A673 (cell line): ENCODE results near the gene SVIL. TPM values are rescaled to one million over a fixed set of nuclear protein-coding genes. Genes with fewer than 3 reads are reported as not detected.
"Not testable (repeated sequence)": the region's sequence is repeated elsewhere in the genome, so short reads cannot be mapped to it uniquely, and the experiment has no call there.

ENCODE experiments used
- BruUV-seq: library from RNA; stranded (reverse); fragments of 400-500 nt; replicated peaks from 2 replicates; lab custom pipeline; 2021; lab: Mats Ljungman, UMichigan
- CTCF ChIA-PET: fragments of 300-600 bp; sonication (Branson Sonifier 250); formaldehyde crosslinking; loops from one replicate; lab custom pipeline; 2022; ENCODE audit warnings: antibody characterized with exemption; lab: Charles Lee
- POLR2A ChIA-PET: fragments of 300-600 bp; sonication (Branson Sonifier 250); formaldehyde crosslinking; loops from one replicate; lab custom pipeline; 2022; ENCODE audit warnings: antibody characterized with exemption; ENCODE audit not compliant: low non-redundant PET; lab: Charles Lee
- DNase-seq: peaks from one replicate; pipeline ENCODE4 v3.0.0-alpha.2; 2015; ENCODE audit warnings: low spot score
- H3K27ac ChIP-seq: fragments of 200-600 bp; sonication (generic); 2 replicates; pipeline ENCODE4 v1.5.1; 2016; ENCODE audit warnings: mixed run types, low read depth, mild to moderate bottlenecking, mixed read lengths, antibody characterized with exemption, low read length; ENCODE audit not compliant: poor library complexity, severe bottlenecking
- H3K27me3 ChIP-seq: fragments of 200-600 bp; sonication (generic); replicated peaks from 2 replicates; pipeline ENCODE4 v1.6.1; 2017; ENCODE audit warnings: mixed run types, low read depth, mild to moderate bottlenecking, mixed read lengths, antibody characterized with exemption, low read length; ENCODE audit not compliant: insufficient read depth, poor library complexity
- H3K36me3 ChIP-seq: fragments of 200-600 bp; sonication (generic); 2 replicates; pipeline ENCODE4 v1.6.1; 2016; ENCODE audit warnings: mixed run types, mild to moderate bottlenecking, mixed read lengths, antibody characterized with exemption, low read length; ENCODE audit not compliant: insufficient read depth, poor library complexity, severe bottlenecking
- H3K4me1 ChIP-seq: fragments of 200-600 bp; sonication (generic); 2 replicates; pipeline ENCODE4 v1.6.1; 2017; ENCODE audit warnings: mixed run types, mild to moderate bottlenecking, mixed read lengths, antibody characterized with exemption, low read length; ENCODE audit not compliant: insufficient read depth, poor library complexity, severe bottlenecking
- H3K4me3 ChIP-seq: fragments of 200-600 bp; sonication (generic); 2 replicates; pipeline ENCODE4 v1.5.1; 2016; ENCODE audit warnings: low read depth, mixed run types, mild to moderate bottlenecking, mixed read lengths, low read length; ENCODE audit not compliant: poor library complexity, severe bottlenecking
- H3K9me3 ChIP-seq: fragments of 200-600 bp; sonication (generic); 2 replicates; pipeline ENCODE4 v1.6.1; 2016; ENCODE audit warnings: mixed run types, low read depth, mild to moderate bottlenecking, mixed read lengths, antibody characterized with exemption, low read length; ENCODE audit not compliant: poor library complexity, severe bottlenecking
- CTCF ChIP-seq: fragments of 300-800, 200-600 bp; sonication (generic); conservative IDR thresholded peaks from 2 replicates; pipeline ENCODE4 v1.5.1; 2017; ENCODE audit warnings: low read depth, mild to moderate bottlenecking, antibody characterized with exemption, low read length, moderate library complexity, mixed read lengths
- EZH2 ChIP-seq: fragments of 200-600 bp; sonication (generic); IDR thresholded peaks from 2 replicates; pipeline ENCODE4 v1.6.1; 2017; ENCODE audit warnings: borderline replicate concordance, low read depth, mild to moderate bottlenecking, mixed read lengths, antibody characterized with exemption, low read length; ENCODE audit not compliant: poor library complexity, severe bottlenecking
- intact Hi-C: fragments of 100-400 bp; cut with micrococcal nuclease; formaldehyde crosslinking; loops from one replicate; pipeline ENCODE4 v1.10.0; 2022; ENCODE audit not compliant: unreplicated experiment
- total RNA-seq: library from RNA; stranded (reverse); gene quantifications from 2 replicates; pipeline ENCODE4 v1.2.3, GENCODE V29; 2021

Gene SVIL
- total RNA-seq, 1 experiment from 2014 or later: 31.9 TPM

GRCh38 chr10:29569795-29570194 lies 65.0 kb downstream of the SVIL start:
- Histone ChIP-seq H3K4me3 (no peak overlapping the region), H3K4me1 (peaks cover 12% of the 10 kb centered on the region), H3K36me3 (no peaks in the 10 kb centered on the region), H3K27ac (no peak overlapping the region), H3K27me3 (no peaks in the 10 kb centered on the region), H3K9me3 (no peaks in the 10 kb centered on the region)
- no peak for DNase-seq
- ChIA-PET POLR2A (no interaction called here), CTCF (no interaction called here)
- TF ChIP-seq EZH2 (no peak), CTCF (no peak)
- no TSS peak for BruUV-seq
- intact Hi-C loops: no loop called here

GRCh38 chr10:29567003-29567402 lies 67.8 kb downstream of the SVIL start:
- Histone ChIP-seq H3K36me3 (no peaks in the 10 kb centered on the region), H3K9me3 (no peaks in the 10 kb centered on the region), H3K4me3 (no peak overlapping the region), H3K4me1 (peaks cover 12% of the 10 kb centered on the region), H3K27me3 (no peaks in the 10 kb centered on the region), H3K27ac (no peak overlapping the region)
- no TSS peak for BruUV-seq
- intact Hi-C loops: no loop called here
- CTCF ChIA-PET: no interaction called here
- DNase-seq: no peak
- no peak for TF ChIP-seq EZH2
- POLR2A ChIA-PET: no interaction called here

GRCh38 chr10:29566209-29566608 lies 68.6 kb downstream of the SVIL start:
- CTCF ChIA-PET, H3K36me3 ChIP-seq, POLR2A ChIA-PET, DNase-seq, H3K9me3 ChIP-seq, H3K4me3 ChIP-seq, BruUV-seq, H3K27ac ChIP-seq, intact Hi-C loops, H3K27me3 ChIP-seq: not testable (repeated sequence)
- H3K4me1 ChIP-seq: peaks cover 12% of the 10 kb centered on the region

- peaks cover 13% of the 10 kb centered on the region for H3K4me1 ChIP-seq
- H3K9me3 ChIP-seq: no peaks in the 10 kb centered on the region
- ChIA-PET CTCF (no interaction called here), POLR2A (no interaction called here)
- no peaks in the 10 kb centered on the region for H3K36me3 ChIP-seq
- H3K27ac ChIP-seq: no peak overlapping the region
- TF ChIP-seq CTCF (no peak), EZH2 (no peak)
- H3K27me3 ChIP-seq: no peaks in the 10 kb centered on the region
- DNase-seq: no peak
- no TSS peak for BruUV-seq
- intact Hi-C loops: no loop called here
- H3K4me3 ChIP-seq: no peak overlapping the region
These were observed 71.2 kb downstream of the SVIL start for GRCh38 chr10:29563420-29564035.

GRCh38 chr10:29563006-29563405 lies 71.8 kb downstream of the SVIL start:
- H3K4me3 ChIP-seq, H3K36me3 ChIP-seq, H3K27me3 ChIP-seq, POLR2A ChIA-PET, intact Hi-C loops, DNase-seq, H3K27ac ChIP-seq, BruUV-seq, H3K9me3 ChIP-seq: not testable (repeated sequence)
- CTCF ChIA-PET: interaction anchor here (0.7 kb wide), 1 partner anchor 45 kb away, joined by 3 read pairs; no protein-coding TSS in a partner anchor
- peaks cover 13% of the 10 kb centered on the region for H3K4me1 ChIP-seq
